ENCODE measurements around the gene C1GALT1.

Gene C1GALT1

DNA sequence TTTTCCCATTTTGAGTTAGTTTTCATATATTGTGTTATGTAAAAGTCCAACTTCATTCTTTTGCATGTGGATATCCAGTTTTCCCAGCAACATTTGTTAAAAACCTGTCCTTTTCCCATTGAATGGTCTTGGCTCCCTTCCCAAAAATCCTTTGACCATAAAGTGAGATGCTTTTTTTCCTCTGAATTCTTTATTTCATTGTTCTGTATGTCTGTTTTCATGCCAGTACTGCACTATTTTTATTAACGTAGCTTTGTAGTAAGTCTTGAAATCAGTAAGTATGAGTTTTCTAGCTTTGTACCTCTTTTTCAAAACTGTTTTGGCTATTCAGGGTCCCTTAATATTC is 20.0 kb downstream of the C1GALT1 start:
- no peak for DNase-seq

DNA sequence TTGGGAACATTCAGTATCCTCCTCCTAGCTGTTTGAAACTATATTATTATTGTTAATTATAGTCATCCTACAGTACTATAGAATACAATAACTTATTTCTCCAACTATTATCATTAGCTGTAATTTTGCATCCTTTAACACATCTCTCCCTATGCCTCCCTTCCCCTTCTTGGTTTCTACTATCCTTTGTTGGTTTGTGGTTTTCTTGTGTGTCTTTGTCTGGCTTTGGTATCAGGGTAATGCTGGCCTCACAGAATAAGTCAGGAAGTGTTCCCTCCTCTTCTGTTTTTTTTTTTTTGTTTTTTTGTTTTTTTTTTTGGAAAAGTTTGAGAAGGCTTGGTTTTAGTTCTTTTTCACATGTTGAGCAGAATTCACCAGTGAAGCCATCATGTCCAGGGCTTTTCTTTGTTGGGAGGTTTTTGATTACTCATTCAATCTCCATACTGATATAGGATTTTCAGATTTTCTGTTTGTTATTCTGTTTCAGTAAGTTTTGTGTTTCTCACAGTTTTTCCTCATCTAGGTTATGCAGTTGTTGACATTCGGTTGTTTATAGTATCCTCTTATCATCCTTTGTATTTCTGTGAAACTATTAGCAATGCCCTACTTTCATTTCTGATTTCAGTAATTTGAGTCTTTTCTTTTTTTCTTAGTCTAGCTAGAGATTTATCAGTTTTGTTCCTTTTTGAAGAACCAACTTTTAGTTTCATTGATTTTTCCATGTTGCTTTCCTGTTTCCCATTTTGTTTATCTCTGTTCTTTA is 21.6 kb downstream of the C1GALT1 start:
- DNase-seq = no peak

DNA sequence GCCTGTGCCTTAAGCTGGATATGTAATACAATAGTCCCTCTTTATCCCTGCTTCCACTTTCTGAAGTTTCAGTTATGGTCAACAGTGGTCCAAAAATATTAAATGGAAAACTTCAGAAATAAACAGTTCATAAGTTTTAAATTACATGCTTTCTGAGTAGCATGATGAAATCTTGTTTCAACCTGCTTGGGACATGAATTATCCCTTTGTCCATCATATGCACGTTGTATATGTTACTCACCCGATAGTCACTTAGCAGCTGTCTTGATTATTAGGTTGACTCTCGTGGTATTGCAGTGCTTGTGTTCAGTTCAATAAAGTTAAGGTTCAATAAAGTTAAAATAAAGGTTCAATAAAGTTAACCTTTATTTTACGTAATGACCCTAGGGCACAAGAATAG is 25.5 kb downstream of the C1GALT1 start:
- no peak for DNase-seq

DNA sequence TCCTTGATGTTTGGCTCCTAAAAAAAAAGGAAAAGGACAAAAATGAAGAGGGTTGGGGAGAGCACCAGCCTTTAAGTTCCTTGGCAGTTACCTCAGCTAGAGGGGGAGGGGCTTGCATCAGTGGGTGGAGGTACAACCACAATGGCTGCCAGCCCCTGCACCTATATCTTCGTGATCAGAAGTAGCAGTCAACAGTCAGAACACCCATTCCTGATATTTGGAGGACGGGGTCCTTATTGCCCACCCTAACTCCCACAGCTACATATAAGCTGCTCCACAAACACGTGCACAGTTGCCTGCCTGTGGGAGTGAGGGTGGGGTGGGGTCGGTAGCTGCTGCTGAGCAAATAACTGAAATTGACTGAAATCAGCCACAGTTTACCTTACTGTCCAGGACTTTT is 26.2 kb downstream of the C1GALT1 start:
- no peak for DNase-seq

DNA sequence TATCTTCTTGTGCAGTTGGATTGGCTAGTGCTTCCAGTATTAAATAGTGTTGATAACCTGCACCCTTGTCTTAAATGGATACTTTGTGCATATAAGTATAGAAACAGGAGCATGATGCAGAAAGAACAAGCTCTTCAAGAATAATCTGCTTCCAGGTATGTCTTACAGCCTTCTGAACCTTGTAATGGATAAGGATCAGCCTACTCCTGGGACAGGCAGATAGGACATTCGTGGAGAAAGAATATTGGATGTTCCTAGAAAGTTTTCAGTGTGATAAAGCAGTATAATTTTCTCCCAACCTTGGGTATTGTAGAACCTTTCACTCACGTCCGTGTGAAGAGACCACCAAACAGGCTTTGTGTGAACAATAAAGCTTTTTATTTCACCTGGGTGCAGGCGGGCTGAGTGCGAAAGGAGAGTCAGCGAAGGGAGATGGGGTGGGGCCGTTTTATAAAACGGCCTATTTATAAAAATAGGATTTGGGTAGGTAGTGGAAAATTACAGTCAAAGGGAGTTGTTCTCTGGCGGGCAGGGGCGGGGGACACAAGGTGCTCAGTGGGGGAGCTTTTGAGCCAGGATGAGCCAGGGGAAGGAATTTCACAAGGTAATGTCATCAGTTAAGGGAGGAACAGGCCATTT is 27.2 kb downstream of the C1GALT1 start:
- no peak for DNase-seq

DNA sequence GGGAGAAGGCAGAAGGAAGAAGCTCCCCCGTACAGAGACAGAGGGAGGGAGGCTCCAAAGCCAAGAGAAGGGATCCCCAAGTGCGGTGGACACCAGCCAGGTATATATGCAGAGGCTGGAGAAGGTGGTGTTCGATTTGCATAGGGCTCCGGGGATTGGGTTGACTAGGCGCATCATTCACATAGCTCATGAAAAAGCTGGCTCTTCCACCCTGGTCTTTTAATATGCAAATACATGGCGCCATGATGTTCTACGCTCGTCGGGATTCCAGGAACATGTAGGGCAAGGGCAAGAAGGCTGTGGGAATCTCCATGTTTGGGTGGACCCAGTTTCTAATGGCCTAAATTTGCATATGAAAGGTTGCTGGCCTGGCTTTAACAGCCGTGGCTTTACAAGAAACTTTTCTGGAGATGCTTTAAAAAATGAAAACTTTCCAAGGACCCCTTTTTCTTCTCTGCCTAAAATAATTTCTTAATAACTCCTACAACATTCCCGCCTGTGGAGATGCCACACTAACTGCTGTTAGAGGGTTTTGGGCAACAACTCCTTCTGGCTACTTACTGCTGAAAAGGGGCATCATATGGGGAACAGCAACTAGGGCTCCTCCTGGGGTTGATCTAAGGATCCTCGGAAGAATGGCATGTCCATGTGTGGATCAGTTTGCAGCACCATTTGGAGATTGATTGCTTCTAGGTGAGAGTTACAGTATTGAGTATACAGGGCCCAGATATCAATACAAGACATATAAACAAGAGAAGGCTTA is 28.3 kb downstream of the C1GALT1 start:
- no peak for DNase-seq

DNA sequence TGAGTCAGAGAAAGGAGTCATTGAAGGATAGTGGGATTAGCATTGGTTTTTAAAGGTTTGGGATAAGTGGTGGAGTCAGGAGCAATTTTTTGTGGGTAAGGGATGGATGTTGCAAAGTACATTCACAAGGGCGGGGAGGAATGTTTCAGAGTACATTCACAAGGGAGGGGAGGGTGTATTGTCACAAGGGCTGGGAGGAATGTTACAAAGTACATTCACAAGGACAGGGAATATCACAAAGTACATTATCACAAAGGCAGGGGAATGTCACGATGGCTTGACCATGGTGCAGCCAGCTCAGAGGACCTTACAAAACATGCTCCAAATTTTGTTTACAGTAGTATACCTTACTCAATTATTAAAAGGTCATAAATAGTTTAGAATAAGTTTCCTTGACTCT is 30.3 kb downstream of the C1GALT1 start:
- no peak for DNase-seq

DNA sequence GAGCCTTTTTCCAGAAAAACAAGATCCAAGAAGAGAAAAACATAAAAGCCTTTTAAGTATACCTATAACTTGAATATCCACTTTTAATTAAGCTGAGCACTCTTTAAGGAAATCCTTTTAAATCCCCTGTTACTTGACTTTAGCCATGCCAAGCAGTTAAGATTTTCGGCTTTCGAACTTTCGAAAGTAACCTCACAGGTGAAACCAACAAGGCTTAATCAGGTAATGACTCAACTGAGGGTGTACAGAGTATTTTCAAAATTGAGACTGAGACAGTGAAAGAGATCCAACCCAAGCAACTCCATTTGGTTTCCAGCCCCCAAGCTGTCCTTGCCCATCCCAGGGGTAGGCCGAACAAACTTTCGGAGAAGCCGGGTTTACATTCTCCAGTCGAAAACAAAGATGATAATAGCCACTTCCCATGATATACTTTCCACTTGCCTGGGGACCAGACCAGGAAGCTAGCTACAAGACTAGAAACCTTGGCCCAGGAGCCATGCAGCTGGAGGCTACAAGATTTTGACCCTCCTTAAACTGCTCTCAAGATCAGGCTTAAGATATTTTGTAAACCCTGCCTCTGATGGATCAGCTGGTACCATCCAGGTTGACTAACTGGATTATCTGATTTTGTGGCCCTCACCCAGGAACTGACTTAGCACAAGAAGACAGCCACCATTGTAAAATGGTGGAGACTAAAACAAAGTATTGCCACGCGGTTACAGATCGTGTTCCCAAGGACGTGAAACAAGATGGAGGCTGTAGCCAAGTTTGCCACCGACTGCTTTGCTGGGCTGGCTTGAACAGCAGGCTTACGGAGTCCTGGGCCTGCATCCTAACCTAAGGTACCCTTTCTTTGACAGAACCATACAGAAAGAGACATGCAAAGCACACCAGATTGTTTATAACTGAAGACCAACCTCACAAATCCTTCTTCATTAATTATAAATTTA is 32.3 kb downstream of the C1GALT1 start:
- no peak for DNase-seq

DNA sequence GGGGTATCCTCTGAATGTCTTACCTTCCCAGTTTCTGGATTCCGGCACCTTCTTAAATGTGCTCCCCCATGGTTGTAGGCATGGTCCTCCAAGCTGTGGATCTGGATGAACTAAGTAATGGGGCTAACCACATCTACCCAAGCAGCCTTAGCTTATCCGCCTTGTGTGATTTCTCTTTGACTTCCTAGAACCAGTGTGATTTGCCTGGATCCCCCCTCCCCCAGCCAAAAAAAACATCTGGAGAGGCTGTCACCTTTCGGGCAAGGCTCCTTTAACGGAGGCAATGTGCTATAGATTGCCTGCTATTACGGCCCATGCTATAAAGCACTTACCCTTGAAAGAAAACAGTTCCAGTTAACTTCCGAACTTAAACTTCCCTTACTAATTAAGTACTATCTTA is 33.9 kb downstream of the C1GALT1 start:
- DNase-seq = no peak

DNA sequence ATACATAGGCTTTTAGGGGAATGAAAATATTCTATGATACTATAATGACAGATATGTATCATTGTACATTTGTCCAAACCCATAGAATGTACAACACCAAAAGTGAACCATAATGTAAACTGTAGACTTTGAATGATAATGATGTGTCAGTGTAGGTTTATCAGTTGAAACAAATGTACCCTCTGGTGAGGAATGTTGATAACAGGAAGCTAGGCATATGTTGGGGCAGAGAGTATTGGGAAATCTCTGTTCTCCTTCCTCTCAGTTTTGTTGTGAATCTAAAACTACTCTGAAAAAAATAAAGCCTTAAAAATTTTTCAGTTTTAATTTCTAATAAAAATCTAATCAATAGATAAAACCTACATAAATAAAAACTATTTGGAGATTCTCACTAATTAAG is 36.9 kb downstream of the C1GALT1 start:
- DNase-seq = no peak

DNA sequence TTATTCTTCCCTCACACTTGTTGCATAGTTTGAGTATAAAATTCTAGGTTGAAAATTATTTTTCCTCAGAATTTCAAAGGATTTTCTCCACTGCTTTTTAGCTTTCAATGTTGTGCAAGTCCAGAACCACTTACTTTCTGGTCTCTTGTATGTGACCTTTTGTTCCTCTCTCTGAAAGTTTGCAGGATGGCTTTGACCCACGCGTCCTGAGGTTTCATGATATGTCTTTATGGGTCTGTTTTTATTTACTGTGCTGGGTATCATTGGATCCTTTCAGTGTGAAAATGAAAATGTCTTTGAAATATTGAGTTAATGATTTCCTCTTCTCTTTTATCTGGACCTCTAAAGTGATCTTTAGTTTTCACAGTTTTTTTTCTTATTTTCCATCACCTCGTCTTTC is 38.5 kb downstream of the C1GALT1 start:
- no peak for DNase-seq

DNA sequence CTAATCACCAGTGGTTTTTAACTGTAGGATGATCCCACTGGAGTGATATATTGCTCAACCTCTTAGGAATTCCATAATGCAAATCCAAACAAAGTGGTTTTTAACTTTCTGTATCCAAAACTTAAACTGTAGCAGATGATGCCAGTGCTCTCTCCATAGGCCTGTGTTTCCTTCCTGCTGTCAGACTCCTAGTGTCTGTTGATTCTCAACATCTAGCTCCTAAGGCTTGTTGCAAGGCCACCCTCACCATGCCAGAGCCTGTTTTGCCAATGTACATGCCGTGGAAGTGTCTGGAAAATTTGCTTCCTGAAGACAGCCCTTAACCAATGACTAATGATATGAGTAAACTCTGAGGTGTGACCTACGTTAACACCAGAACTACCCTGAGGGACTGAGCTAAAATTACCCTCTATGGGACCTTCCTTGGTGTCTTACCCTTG is 39.3 kb downstream of the C1GALT1 start:
- no peak for DNase-seq

DNA sequence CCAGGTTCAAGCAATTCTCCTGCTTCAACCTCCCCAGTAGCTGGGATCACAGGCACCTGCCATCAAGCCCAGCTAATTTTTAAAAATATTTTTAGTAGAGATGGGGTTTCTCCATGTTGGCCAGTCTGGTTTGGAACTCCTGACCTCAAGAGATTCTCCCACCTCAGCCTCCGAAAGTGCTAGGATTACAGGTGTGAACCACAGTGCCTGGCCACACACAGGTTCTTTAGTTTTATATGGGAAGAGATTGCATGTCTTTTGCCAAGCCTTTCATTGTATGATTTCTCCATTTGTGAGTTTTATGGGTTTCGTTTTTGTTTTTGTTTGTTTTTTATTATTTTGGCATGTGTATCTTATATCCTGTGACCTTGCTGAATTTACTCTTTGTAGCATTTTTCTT is 40.9 kb downstream of the C1GALT1 start:
- no peak for DNase-seq

DNA sequence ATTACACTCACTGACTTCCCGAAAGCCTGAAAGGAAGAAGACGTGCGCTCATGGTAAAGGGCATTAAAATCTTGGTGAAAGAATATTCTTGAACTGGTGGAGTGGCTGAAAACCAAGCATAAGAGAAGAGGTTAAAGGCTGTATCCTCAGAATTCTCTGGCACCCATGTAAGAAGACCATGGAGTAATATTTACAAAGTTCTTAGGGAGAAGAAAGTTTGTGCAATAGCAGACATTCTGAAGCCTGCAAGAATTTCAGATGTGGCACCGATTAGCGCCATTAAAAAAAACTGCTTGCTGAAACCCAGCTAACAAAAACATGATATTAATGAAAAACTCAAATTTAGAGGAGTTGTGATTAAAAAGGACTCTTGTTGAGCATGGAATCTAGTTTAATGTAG is 44.1 kb downstream of the C1GALT1 start:
- no peak for DNase-seq

DNA sequence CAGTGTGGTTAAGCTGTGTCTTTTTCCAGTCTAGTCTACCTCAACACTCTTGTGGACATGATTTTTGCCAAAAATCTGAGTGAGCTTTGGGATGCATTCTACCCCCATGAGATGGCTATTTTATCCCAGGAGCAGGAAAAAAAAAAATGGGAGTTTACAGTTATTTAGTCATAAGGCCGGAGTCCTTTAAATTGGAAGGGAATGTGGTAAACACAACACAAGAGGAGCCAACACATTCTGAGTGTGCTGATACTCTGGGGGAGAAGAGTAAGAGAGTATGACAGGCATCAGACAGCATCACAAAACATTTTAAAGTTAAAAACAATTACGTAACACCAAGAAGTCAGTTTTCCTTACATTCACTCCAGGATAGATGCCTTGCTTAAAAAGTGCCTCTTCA is 46.1 kb downstream of the C1GALT1 start:
- DNase-seq = no peak

DNA sequence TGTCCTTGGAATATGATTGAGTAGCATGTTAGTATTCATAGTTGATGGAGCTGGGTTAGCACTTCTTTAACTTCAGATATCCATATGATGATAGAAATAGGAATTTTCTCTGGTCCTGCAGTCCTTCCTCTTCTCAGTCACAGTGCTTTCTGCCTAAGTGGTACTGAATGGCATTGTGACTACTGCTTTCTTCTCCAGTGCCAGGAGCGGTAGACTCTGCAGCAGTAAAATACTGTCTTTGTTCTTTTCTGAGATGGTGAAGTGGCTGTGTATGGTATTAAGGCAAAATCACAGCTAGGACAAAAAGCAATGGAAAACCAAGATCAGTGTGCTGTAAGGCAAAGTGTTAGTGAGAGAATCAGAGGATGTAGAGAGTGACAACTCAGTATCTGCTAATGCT is 46.6 kb downstream of the C1GALT1 start:
- DNase-seq = no peak

DNA sequence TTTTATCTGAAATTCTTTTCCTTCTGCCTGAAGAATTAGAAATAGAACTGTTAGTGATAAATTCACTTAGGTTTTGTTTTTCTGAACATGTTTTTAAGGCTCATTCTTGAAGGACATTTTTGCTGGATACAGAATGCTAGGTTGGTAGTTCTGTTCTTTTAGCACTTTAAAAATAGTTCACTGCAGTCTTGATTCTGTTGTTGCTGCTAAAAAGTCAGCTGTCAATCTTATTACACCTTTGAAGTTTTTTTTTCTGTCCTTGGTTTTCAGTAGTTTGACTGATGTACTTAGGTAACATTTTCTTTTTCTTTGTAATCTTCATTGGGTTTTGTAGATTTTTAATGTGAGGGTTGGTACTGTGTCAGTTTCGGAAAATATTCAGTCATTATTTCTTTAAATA is 48.7 kb downstream of the C1GALT1 start:
- DNase-seq = no peak

DNA sequence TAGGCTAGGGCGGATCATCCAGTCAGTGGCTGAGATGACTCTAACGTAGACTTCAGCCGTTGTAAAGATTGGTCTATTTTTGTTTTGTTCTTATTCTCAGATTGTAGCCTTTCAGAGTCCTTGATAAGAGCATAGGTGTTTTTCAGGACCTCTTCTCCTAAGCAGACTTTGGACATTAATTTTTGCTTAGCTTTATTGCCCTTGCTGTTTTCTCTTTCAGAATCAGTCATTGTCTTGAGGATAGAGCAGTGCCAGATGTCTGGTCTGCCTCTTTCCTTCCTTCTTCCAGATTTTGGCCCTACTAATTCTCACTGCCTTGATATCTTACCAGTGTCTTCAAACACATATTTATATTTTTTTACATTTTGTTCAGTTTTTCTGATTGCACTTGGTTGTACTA is 49.5 kb downstream of the C1GALT1 start:
- DNase-seq = no peak

DNA sequence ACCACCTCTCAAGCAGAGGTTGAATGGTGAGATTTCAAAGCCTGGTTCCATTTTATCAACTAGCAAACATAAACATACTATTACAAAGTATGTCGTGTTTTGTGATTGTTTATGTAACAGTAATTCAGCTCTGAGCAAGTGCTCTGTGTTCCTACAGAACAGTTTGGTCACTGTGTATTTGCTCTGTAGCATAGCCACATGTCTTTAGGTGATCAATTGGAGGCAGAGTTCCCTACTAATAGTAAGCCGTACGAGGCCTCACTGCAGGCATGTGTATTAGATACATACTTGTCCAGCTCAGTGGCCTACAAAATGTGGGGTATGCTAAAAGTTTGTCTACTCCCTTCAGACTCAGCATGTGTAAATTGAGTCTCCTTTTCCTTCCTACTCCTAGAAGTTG is 53.0 kb downstream of the C1GALT1 start:
- no peak for DNase-seq

DNA sequence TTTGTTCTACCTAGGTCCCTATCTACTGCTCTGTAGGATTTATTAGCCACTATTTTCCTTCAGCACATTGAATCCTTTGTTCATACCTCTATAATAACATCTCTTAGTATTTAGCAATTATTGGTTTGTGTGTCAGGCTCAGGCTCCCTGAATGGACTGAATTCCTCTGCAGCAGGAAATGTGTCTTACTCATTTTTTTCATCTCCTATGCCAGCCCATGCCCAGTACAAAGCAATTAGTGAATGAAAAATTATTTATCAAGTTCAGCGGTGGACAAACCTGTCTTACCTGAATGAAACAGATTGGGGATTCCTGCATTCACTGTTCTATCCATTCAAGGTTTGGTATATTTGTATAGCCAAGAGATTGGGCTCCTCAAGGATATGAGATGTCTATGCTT is 53.7 kb downstream of the C1GALT1 start:
- no peak for DNase-seq

DNA sequence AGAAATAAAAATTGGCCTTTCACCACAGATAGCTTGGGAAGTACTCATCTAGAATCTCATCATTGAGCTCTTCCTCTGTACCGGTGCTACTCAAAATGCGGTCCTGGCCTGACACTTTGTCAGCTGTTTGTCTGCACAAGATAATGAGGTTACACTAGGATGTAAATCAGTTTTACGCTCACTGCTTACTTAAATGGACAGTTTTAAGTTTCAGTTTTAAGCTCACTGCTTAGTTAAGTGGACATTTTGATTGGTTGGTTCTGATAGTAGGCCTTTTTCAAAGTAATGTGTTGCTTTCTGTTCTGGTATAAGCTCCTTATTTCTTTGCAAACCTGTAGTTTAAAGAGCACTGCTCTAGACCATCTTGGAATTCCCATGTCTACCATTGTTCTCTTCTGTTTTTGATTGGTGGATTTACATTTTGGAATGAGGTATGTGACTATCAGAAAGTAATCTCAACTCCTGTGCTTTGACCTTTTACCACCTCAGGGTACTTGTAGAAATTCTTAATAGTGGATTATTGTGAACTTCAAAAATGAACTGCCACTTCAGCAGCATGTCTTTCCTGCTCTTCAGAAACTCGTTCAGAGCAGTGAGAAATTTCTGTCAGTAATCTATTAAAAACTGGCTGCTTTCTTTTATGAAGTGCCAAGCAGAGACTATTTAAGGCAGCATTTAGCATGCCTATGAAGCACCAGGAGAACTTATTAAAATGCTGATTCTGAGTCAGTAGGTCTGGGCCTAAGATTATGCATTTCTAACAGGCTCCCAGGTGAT is 55.0 kb downstream of the C1GALT1 start:
- no peak for DNase-seq

DNA sequence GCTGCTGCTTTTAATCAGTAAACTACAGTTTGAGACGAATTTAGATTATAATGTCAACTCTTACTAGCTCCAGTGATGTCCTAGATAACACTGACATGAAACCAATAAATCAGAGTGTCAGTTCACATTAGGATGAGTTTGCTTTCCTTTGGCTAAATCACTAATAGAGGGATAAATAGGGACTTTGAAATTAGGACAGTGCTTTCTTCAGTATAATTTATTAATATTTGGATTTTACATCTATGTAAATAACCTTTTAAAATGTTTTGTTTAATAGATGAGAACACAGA is 55.6 kb downstream of the C1GALT1 start:
- no peak for DNase-seq

All from CD4-positive, alpha-beta T cell treated with Interleukin-6 for 4 hours (primary cell).